ENCODE results near the gene ITGA7.

The ITGA7 gene

GRCh38 chr12:55733021-55733555, 25.4 kb upstream of the ITGA7 start:
- no peak for DNase-seq

DNA sequence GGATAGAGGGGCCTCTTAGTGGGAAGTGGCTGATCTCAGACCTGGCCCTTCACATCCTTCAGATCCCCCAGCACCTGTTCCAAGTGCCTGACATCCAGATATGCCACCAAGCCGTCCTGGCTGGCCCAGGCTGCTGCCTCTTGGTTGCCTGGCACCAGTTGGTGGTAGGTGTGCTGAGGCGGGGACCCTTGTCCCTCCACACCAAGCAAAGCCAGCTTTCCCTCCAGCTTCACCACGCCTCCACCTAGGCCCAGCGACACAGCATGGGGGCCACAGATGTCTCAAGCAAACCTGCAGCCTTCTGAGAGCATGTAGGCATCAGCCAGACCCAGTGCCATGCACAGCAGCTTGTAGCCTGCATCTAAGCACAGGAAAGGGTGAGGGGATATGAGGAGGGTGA, 24.6 kb upstream of the ITGA7 start:
- DNase-seq: peak; percentile 29

DNA sequence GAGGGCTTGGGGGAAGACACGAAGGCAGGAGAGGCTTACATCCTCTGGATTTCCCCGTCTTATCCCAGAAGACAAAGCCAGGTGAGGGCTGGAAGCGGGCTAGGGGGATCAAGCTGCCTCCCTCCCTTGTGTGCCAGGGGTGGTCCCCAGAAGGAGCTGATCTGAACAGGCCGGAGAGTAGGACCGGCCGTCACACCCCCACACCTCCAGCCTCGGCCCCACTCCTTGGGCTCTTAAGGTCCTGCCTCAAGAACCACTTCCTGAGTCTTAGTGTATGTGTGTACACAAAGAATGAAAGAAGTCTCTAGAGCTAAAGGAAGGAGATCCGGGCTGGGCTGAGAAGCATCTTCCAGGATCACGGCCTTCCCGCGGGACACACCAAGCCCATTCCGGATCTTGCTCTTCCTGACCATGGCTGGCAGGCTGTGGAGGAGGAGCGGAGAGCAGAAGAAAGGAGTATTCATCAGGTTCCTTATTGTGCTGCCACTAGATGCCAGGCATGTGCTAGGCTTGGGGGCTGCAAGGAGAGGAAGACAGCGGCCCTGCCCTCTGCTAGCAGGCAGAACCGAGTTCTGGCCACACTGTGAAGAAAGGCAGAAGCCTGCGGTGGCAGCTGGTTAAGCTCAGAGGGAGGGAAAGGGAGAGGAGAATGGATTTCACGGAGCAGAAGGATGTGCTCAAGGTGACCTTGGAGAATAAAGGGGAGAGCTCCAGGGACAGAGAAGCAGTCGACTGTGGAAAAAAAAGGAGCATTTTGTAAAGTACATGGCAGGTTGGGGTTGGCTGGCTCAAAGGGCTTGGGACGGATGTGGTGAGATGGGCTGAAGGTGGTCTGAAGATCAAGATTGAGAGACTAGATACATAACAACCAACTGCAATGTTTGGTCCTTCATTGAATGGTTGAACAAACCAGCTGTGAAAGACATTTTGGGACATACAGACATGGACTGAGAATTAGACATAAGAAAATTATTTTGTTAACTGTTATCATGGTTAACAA, 22.4 kb upstream of the ITGA7 start:
- DNase-seq: peak; percentile 82

- peak; percentile 97 for DNase-seq
Observed at GRCh38 chr12:55728939-55729818, 21.5 kb upstream of the ITGA7 start, which contains the start of gene CD63. TSS of gene CD63 (minus strand) at chr12:55729009. CDS start at chr12:55728341, 668 bp downstream.

GRCh38 chr12:55728186-55728938, 20.7 kb upstream of the ITGA7 start:
- DNase-seq: peak; percentile 92

- DNase-seq: no peak
Observed at GRCh38 chr12:55727643-55728185, 20.0 kb upstream of the ITGA7 start.

DNA sequence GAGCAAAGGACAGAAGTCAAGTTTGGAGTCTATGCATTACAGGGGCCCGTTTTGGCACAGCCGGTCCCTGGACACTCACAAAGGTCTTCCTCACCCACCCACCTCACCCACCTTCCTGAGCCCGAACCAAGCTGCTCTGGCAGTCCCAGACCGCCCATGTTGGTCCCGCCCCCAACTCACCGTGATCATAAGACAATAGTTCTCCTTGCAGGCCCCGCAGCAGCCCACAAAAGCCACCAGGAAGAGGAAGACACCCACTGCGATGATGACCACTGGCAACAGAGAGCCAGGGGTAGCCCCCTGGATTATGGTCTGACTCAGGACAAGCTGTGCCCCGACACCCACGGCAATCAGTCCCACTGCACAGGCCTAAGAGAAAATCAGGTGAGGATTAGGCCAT, 19.3 kb upstream of the ITGA7 start:
- DNase-seq: peak; percentile 25

GRCh38 chr12:55725556-55725955, 17.9 kb upstream of the ITGA7 start:
- peak; percentile 14 for DNase-seq

- DNase-seq: peak; percentile 20
Observed at GRCh38 chr12:55724940-55725309, 17.2 kb upstream of the ITGA7 start.

DNA sequence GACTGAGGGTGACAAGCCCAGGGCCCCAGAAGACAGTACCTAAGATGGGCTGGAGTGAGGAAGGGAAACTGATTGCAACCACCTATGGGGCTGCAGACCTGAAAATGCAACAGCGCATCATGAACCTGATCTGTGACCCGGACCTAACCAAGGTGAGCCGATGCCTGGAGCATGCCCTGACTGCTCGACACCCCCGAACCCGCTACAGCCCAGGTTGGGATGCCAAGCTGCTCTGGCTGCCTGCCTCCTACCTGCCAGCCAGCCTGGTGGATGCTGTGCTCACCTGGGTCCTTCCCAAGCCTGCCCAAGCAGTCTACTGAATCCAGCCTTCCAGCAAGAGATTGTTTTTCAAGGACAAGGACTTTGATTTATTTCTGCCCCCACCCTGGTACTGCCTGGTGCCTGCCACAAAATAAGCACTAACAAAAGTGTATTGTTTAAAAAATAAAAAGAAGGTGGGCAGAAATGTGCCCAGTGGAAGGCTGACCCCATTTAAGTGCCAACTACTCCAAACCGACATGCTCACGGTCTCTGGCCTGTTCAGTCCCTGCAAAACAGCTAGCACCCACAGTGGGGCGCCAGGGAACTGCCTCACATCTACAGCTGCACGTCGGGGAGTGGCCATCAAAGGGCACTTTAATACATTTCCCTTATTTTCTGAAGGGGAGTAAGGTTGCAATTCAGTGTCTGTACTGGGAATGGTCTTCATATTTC, 16.7 kb upstream of the ITGA7 start:
- peak; percentile 73 for DNase-seq

GRCh38 chr12:55723516-55724225, 16.0 kb upstream of the ITGA7 start:
- DNase-seq: peak; percentile 17

GRCh38 chr12:55722948-55723347, 15.2 kb upstream of the ITGA7 start:
- peak; percentile 20 for DNase-seq

DNA sequence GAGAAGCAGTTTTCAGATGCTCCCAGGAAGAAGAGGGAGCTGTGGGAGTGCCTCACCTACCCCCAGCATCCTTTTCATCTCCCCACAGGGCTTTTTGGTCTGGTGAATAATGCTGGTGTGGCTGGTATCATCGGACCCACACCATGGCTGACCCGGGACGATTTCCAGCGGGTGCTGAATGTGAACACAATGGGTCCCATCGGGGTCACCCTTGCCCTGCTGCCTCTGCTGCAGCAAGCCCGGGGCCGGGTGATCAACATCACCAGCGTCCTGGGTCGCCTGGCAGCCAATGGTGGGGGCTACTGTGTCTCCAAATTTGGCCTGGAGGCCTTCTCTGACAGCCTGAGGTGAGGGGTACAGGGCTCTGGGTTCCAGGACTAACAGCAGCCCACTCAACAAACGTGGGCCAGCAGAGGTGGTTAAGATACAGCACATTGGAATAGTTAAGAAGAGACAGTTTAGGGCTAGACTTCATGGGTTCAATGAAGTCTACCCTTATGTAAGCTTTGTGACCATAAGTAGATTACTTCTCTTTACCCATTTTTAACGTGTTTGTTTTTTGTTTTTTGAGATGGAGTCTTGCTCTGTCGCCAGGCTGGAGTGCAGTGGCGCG, 14.0 kb upstream of the ITGA7 start:
- DNase-seq: peak; percentile 29

DNA sequence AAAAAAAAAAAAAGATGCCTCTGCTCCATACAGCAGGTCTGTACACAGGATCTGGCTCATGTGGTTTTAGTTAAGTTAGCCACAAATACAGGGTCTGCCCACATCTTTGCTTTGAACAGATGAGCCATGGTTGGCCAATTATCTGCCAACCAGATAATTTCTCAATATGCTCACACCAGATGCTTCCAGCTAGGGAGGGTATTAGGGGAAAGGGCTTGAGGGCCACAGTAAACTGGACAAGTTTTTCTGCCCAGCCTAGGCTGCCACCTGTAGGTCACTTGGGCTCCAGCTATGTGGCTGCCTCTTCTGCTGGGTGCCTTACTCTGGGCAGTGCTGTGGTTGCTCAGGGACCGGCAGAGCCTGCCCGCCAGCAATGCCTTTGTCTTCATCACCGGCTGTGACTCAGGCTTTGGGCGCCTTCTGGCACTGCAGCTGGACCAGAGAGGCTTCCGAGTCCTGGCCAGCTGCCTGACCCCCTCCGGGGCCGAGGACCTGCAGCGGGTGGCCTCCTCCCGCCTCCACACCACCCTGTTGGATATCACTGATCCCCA, 13.3 kb upstream of the ITGA7 start:
- peak; percentile 70 for DNase-seq

DNA sequence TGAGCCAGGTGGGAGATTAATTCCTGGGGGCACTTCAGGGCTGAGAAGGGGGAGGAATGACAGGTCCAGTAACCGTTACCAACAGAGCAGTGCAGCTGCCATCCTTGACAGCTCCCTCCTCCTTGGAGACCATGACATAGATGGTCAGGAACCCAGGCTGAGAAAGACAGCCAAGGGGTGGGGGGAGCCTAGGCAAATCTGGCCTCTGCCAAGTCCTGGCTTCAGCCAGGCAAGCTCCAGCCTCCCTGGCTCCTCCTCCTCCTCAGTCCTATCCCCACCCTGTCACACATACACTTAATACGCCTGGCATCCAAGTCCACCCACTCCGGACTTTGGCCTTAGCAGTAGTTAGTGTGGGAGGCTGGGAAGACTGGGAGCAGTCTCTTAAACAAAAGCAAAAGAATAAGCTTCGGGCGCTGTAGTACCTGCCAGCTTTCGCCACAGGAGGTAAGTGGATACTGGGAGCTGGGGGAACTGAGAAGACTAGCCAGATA, 12.4 kb upstream of the ITGA7 start, which contains the start of gene RDH5:
Gene RDH5, plus strand, starts transcription at position 323 of the 494 bp plus-strand sequence. CDS start 792 bp downstream, outside the sequence.
- DNase-seq: peak; percentile 85

- DNase-seq: peak; percentile 14
Observed at GRCh38 chr12:55719371-55719770, 11.7 kb upstream of the ITGA7 start.

DNA sequence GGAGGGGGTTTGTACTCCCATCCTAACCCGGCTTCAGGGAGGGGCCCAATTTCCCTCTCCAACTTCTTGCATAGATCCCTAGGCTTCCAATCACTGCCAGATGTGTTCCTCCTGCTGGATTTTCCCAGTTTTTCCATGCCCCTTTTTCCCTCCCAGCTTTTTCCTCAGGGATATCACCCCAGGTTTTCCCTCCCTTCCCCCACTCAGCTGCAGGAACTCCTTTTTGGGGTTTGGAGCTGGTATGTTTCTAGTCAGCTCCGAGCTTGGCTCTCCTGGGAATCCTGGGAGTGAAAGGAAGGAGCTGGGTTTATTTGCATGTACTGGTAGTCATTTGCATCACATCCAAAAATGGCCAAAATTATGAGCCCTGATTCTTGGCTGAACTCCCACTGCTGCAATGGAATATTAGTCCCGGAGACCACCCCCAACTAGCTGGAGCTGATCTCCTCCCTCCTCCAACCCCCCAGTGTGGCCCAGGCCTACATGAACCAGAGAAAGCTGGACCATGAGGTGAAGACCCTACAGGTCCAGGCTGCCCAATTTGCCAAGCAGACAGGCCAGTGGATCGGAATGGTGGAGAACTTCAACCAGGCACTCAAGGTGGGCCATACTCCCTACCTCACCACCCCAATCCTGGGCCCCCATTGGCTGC, 11.0 kb upstream of the ITGA7 start:
- peak; percentile 72 for DNase-seq

DNA sequence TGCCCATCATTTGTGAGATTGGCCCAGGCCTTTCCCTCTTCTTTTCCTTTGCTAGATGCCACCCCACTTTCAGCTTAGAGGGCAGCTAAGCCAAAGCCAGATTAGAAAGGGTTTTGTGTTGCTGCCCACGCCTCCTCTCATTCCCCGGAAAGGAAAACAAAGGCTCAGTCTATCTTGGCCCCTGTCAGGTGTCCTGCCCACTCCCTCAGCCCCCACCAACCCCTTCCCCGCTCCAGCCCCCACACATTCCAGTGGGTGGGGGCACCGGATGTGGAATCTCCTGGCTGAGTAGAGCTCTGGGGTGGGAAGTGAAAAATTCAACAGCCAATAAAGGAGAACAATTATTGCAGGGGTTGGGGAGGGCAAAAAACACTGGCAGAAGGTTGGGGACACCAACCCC, 10.3 kb upstream of the ITGA7 start:
- DNase-seq: peak; percentile 68
